HG03039 (cell line): ENCODE results near the gene MACROD2.
"Not testable (repeated sequence)": the region's sequence is repeated elsewhere in the genome, so short reads cannot be mapped to it uniquely, and the experiment has no call there.

ENCODE experiments used
- ATAC-seq: cut with Tn5 transposase; IDR thresholded peaks from one replicate; pipeline ENCODE4 v1.9.1; 2021; ENCODE audit warnings: mild to moderate bottlenecking, moderate library complexity; ENCODE audit not compliant: unreplicated experiment

MACROD2 gene

DNA sequence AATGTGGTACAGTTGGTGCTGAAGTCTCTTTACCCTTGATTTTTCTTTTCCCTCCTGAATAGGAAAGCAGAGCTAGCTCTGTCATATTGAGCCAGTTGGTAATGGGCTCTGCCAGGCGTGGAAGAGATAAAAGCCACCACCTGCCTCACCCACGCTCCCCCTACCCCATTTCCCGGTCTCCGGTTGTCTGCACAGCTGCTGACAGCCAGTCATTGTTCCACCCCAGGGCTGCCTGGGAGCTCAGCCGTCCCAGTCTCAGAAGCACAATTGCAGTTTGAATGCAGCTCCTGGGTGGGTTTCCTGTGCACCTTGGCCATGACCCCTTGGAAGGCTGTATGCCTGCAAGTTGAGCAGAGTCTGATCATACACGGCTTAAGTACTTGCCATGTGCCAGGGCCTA lies 1017.2 kb downstream of the MACROD2 start:
- no peak for ATAC-seq

DNA sequence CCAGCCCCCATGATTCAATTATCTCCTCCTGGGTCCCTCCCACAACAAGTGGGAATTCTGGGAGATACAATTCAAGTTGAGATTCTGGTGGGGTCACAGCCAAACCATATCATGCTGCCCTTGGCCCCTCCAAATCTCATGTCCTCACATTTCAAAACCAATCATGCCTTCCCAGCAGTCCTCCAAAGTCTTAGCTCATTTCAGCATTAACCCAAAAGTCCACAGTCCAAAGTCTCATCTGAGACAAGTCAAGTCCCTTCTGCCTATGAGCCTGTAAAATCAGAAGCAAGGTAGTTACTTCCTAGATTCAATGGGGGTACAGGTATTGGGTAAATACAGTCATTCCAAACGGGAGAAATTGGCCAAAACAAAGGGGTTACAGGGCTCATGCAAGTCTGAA lies 1021.6 kb downstream of the MACROD2 start:
- not testable (repeated sequence) for ATAC-seq

DNA sequence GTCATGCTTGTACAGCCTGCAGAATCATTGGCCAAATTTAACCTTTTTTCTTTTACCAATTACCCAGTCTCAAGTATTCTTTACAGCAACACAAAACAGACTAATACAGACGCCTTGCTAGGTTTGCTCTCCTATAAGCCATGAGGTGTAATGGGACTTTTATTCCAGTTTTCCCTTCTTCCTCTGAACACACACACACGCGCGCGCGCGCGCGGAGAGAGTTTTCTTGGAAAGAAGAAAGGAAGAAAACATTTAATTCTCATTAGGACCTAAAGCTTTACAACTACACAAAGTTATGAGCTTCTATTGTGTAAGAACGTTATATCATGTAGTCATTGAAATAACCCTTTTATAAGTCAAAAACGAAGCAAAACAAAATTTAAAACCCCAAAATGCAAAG lies 1023.6 kb downstream of the MACROD2 start:
- ATAC-seq = no peak

DNA sequence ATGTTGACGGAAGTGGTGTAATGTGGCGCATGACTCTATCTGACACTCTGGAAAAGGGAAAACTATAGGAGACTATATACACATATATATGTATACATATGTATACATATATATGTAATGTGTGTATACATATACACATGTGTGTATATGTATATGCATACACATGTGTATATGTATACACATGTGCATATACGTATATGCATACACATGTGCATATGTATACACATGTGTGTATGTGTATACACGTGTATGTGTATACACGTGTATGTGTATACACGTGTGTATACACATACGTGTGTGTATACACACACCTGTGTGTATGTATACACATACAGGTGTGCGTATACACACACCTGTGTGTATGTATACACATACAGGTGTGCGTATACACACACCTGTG lies 1025.5 kb downstream of the MACROD2 start:
- ATAC-seq = no peak

DNA sequence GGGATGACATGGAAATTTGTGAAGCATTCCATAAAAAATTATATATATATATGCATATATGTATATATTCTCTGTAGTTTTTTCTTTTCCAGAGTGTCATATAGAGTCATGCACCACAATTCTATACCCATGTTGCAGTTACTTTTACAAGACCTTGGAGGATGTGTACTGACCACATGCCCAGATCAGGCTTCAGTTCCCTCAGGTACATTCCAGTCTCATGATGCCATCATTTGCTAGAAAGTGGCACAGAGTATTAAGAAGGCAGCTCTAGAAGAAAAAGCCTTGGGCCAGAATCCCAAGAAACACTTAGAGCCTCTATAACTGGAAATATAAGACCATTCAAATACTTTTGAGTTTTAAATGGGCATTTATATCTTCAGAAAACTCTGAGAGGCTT lies 1027.6 kb downstream of the MACROD2 start:
- no peak for ATAC-seq

DNA sequence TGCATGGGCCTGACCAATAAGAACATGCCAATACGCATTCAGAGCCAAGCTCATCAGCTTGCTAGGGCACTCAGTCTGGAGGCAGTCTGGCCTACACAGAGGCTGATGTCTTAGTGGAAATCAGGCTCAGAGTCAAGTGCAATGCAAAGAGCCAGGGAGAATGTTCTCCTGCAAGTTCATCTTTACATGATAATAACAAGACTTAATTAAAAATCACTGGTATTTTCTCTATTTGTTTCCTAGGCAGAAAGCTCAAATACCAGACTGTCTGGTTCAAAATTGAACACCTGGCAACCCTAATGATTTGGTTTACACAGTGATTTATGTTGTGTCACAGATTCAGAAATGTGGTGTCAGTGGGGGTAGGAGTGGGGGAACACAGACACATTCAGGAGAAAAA lies 1031.4 kb downstream of the MACROD2 start:
- no peak for ATAC-seq

DNA sequence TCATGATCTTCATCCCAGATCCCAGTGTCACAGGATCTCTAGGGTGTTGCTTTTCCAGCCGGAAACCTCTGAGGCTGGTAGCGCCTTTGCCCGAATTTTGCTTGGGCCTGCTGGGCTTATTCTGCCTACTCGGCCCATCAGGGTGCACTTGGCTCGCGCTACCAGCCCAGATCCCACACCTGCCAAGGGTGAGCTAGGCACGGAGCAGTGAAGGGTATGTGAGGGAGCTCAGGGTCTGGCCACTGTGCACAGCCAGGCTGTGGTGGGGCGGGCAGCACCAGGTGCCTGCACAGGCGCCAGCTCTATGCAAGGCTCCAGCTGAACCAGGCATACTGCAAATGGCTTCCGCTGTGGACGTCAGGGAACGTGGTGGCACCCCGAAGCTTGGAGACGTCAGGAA lies 1035.5 kb downstream of the MACROD2 start:
- no peak for ATAC-seq

DNA sequence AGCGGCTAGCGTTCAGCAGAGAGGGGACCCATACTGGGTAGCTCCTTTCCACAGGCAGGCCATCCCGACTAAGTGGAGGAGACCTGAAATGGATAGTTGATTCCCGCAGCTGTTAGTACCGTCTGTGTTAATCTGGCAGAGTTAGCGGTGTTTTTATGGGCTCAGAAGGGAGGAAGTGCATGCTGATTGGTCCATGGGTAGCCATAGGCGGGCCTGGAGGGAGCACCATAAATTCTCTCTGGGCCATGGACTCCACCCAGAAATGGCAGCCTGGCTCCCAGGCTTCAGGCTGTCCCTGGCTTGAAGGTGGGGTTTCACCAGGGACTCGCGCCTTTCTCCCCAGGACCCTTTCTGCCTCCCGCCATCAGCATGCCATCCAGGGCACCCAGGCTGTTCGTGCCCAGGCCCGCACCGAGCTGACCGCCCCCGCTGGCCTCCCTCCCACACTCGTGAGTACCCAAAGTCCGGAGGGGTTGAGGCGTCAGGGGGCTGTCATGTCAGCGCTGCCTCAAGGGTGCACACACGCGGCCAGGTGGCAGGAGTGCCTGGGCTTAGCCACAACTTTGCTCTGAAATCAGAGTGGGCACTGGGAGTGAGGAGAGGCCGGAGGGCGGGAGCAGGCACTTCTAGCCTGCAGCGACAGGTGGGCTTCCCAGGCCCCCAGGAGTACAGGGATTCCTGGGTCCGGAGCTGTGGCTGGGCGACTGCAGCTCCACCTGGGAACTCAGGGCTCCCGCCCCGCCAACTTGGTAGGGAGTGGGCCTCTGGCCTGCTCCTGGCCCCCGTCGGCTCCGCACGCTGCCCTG lies 1036.4 kb downstream of the MACROD2 start:
- ATAC-seq = no peak

DNA sequence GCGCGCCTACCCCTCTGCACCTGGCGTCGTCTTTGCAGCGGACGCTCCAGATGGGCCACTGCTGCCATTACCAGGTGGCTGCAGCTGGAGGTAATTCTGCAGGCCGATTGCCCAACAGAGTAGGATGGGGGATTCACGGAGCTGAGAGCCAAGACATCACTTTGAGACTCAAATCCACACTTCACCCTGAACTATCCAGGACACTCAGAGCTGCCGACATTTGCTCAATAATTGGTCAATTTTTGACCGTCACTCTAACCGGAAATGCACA lies 1037.0 kb downstream of the MACROD2 start:
- no peak for ATAC-seq

DNA sequence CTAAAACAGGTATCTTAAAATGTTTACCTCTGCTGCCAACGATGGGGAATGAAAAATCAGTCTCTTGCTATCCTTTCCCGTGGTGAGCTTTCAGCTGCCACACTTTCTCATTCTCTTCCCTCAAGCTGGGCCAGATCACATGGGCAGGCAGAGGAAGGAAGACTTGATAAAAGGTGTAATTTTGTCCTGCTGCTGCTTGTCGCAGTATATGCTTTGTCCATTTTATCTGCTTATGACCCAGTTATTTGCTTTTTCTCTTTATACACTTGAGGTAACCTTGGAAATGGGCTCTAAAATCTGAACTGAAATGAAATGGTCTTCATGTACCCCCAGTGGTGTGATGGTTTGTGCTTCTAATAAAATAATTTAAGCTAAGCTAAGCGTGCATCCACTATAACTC lies 1038.0 kb downstream of the MACROD2 start:
- ATAC-seq = no peak

DNA sequence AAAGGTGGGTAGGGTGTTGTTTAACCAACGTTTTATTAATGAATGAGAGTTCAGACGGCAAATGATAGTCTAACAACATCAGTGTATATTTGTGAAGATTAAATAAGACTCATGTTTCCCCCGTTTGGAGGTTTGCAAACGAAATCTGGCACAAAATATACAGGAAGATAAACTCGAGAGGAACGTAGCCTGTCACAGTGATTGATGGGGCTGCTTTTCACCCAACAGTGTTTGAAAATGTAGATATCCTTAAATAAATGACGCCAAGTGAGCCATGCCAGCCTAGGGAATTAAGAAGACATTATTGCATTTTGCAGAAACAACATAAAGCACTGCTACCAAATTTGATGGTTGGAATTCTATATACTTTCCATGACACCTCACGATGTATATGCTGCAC lies 1038.6 kb downstream of the MACROD2 start:
- no peak for ATAC-seq

DNA sequence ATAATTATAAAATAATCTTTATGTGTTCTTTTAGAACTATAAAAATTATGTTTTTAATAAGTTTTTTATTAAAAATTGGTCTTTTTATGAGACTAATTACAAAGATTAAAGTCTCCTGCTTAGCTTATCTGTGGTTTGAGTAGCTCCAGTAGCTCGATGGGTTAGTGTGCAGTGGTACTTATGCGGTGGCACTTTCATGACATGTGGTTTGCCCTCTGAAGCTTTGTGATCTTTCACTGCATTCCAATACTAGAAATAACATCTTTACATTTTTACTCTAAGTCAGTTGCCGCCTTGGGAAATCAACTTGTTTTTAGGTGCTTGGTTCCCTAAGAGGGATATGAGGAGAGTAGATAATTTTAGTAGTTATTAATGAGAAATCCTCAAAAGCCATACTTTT lies 1041.6 kb downstream of the MACROD2 start:
- ATAC-seq = no peak

DNA sequence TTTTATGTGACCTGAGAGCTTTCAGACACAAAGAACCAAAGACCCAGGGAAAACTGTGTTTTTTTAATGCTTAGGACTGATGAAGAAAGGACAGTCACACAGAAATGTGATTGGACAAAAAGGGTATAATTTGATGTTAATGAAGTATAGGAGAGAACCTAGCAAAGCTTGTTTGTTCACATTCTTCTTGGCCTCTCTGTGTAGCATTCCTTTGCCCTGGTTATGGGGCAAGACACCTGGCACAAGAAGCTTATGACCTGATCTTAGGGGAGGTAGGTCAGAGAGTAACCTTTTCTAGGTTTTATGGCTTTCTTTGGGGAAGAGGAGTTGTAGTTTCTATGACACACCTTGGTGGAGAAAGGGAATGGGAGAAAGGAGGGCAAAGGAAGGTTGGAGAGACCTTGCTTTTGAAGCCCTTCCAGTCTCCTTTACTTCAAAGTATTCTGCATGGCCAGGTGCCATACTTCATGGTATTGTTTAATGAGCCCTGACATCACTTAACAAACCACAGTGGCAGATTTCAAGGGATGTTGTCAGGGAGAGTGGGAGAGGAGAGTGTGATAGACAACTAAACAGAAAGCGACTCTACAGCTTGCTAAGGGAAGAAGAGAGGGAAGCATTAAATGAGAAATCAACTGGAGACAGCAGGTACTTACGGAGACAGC lies 1043.9 kb downstream of the MACROD2 start:
- ATAC-seq = no peak

DNA sequence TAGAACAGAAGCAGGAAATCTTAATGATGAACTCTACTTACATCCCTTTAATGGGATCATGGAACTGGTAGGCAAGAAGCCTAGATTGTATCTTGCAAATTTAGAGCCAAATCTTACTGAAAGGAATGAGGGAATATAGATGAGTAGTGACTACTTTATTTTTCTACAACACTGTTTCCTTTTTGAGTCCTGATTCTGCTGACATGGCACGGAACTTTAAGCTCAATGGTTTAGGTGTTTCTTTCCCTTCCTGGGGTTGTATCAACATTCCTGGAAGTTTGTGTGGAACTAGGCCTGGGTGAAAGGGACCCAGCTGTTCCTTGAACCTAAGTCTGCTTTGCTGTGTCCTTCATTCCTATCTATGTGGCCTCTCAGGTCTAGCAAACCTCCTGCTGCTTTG lies 1047.4 kb downstream of the MACROD2 start:
- no peak for ATAC-seq

DNA sequence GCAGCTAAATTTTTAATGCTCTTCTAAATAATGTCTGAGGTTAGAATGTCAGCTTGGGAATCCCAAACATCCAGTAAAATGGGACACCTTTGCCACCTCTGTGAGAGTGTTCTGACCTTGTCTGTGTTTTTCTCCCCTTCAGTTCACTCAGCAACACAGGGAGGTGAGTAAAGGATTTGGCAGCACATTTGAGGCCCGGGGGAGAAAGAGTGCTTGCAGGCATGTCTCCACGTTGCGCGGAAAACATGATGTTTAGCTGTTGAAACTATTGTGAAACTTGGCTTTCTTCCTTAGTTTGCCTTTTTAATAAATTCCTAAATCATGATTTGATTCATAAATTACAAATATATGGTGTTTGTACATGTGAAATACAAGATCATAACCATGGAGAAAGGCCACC lies 1049.9 kb downstream of the MACROD2 start:
- ATAC-seq = no peak

DNA sequence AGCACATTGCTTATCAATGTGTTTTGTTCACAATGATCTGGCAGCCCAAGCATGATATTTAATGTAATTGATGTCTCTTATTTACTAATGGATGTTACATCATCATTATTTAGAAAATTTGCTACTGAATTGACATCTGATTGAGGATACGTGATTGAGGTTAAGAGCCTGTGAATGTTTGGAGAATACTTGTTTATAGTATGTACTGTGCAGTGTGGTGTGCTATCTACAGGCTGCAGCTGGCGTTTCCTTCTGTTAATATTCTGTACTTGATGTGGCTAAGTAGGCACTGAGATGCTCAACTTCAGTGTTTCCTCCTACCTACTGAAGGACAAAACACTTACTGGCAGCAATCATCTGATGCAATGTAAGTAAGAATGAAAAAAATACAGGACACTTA lies 1051.7 kb downstream of the MACROD2 start:
- no peak for ATAC-seq

DNA sequence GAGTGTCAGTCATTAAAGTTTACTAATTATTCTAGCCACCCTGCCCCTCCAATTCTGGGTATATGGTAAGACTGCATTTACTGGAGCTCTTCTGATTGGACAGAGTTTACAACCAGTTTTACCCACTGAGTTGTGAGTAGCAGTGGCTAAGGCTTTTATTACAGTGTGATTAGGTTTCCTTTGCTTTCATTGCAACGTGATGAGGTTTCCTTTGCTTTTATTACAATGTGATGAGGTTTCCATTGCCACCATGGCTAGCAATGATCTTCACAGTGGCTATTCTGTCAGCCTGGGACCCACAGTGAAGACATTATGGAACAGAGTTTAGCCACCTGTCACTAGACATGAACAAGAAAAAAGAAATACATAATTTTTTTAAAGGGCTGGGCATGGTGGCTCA lies 1052.3 kb downstream of the MACROD2 start:
- no peak for ATAC-seq

DNA sequence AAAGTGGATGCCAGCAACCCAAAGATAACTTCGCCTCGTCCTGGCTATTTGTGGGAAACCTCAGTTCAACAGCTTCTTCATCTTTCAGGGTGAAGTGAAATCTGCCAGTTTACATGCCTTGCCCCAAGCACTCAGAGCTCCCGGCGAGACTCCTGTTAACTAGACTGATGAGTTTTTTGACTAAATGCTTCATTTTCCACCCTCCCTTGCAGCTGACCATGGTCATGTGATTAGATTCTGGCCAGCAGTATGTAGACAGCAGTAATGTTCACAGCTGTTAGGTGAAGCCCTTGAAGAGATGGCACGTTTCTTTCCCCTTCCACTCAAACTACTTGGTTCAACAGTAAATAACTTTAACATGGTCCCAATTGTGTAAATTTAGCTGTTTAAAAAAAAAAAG lies 1060.9 kb downstream of the MACROD2 start:
- no peak for ATAC-seq

DNA sequence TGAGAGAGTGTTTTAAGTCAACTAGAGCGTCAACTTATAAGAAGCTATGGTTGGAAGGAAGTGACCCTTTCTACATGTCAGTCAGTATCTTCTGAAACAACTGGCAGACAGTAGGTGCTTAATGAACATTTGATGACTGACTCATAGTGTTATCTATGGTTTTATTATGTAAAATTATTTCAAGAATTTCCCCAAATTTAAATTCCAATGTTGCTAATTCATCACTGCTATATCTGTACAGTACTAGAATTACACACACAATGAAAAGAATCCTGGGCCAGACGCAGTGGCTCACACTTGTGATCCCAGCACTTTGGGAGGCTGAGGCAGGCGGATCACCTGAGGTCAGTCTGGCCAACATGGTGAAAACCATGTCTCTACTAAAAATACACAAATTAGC lies 1063.5 kb downstream of the MACROD2 start:
- no peak for ATAC-seq

DNA sequence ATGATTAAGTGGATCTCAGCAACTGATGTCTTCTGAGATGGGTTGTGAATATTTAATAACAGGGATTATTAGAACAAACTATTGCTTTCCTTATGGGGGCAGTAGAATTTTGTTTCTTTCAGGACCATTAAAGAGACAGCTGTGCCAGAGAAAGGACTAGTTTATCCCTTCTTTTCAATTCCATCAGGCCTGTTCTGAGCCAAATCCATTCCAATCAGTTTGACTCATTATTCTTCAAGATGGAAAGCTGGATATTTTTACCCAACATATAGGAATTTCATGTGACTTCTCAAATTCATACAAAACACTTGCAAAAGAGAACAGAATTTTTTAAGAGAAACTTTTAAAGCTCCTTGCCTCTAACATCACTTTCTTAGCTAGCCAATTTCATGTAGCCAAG lies 1064.1 kb downstream of the MACROD2 start:
- no peak for ATAC-seq

DNA sequence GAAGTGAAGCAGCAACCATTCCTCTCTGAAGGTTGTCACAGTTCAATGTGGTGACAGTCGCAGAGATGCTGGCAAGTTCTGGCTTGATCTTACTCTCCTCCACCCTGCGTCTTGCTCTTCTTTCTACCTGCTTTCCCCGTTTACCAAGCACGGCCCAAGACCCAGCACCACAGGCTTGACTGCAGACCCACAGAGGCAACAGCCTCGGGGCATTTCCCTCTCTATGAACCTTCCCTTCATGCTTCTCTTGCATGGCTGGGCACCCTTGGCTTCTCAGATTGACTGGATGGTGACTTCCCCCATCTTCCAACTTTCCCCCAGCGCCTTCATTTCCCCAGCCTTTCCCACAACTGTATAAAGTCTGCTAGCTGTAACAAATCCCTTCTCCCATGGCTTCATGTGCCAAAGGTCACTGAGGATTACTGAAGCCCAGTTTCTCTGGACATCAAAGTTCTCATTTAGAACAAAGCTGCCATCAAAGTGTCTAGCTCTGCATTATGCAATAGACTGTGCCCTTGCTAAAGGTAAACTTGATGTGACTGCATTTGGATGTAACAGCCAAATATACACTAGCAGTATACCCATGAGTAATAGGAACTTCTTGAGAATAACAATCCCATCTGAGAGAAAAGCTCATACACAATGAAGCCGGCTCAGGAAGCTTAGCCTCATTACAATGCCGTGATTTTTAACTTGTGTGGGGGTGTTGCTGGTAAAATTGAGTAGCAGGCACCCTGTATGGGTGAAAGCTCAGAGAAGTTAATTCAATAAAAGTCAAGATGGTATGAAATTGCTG lies 1065.1 kb downstream of the MACROD2 start:
- ATAC-seq = no peak

DNA sequence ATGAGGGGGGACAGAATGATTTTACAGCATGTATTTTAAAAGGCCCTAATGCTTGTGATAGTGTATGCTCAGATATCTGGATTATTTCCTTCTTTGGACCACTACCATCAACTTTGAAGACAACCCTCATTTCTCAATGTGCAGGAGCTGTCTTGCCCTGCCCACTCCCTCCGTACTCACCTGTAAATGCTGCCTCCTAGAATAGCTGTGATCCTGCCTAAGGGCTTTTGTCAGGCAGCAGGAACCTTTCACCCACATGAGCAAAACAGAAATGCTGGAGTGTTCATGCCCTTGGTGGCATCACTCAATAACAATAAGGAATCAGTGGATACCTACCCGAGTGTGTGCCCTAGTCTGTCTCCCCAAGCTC lies 1065.7 kb downstream of the MACROD2 start:
- no peak for ATAC-seq
